ENCODE measurements around the gene MCM7.

MCM7 gene

DNA sequence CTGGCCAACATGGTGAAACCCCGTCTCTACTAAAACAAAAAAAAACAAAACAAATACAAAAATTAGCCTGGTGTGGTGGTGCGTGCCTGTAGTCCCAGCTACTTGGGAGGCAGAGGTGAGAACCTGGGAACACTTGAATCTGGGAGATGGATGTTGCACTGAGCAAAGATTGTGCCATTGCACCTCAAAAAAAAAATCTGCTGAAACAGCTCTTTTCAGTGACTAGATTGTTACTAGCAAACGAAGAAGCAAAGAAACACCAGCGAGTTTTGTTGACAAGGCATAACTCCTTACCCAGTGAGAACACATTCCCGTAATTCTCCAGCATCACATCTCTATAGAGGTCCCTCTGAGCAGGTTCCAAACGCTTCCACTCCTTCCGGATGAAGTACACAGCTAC lies 26.4 kb downstream of the MCM7 start:
- H3K27me3 ChIP-seq (ENCODE audit: low read length), result no peaks in the 10 kb centered on the region
- no peak overlapping the region for H3K4me2 ChIP-seq (ENCODE audit: low read depth, low read length, poor library complexity, severe bottlenecking)
- H3K36me3 ChIP-seq (ENCODE audit: low read length), result peaks cover 38% of the 10 kb centered on the region
- TF ChIP-seq EZH2phosphoT487 (conservative IDR thresholded peaks at IDR 0.05; ENCODE audit: low read length), result no peak
- TF ChIP-seq, protein P1, sequence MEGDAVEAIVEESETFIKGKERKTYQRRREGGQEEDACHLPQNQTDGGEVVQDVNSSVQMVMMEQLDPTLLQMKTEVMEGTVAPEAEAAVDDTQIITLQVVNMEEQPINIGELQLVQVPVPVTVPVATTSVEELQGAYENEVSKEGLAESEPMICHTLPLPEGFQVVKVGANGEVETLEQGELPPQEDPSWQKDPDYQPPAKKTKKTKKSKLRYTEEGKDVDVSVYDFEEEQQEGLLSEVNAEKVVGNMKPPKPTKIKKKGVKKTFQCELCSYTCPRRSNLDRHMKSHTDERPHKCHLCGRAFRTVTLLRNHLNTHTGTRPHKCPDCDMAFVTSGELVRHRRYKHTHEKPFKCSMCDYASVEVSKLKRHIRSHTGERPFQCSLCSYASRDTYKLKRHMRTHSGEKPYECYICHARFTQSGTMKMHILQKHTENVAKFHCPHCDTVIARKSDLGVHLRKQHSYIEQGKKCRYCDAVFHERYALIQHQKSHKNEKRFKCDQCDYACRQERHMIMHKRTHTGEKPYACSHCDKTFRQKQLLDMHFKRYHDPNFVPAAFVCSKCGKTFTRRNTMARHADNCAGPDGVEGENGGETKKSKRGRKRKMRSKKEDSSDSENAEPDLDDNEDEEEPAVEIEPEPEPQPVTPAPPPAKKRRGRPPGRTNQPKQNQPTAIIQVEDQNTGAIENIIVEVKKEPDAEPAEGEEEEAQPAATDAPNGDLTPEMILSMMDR (IDR thresholded peaks at IDR 0.05; ENCODE audit: insufficient read depth, low read length, poor library complexity, severe bottlenecking), result no peak
- H3K9me3 ChIP-seq (ENCODE audit: insufficient read depth, low read length), result peaks cover 23% of the 10 kb centered on the region
- no peaks in the 10 kb centered on the region for H3K9me2 ChIP-seq (replicated peaks; ENCODE audit: insufficient read depth, low read length)
- no peak overlapping the region for H3K9ac ChIP-seq (ENCODE audit: low read length)
- H4K20me1 ChIP-seq (ENCODE audit: low read depth, low read length), result no peaks in the 10 kb centered on the region
- H3K79me2 ChIP-seq (ENCODE audit: insufficient read depth, low read length), result peaks cover 13% of the 10 kb centered on the region
- no peak overlapping the region for H3K27ac ChIP-seq (ENCODE audit: low read depth, low read length)
- H2AFZ ChIP-seq (ENCODE audit: low read depth, low read length, severe bottlenecking), result no peak overlapping the region
- H3F3A ChIP-seq (ENCODE audit: insufficient read depth), result no peaks in the 10 kb centered on the region
- H3K4me3 ChIP-seq (ENCODE audit: insufficient read depth, low read length, poor library complexity, severe bottlenecking), result no peak overlapping the region

DNA sequence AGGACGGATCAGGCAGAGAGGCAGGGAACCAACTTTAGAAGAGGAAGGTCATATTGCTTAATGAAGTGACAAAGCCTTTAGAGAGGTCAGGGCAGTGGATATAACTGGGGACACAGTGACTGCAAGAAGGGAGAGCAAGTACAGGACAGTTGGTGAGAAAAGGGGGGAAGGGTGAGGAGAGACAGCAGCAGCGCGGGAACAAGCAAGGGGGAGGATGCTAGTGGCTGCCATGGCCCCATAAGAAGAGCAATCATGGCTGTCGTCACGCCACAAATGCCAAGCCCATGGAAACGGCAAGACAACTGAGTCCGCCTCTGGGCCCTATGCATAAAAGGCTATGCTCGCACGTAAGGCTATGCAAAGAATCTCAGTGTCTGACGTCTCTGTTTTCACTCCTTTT lies 28.7 kb downstream of the MCM7 start:
- Histone ChIP-seq H3K36me3 (ENCODE audit: low read length) (peaks cover 38% of the 10 kb centered on the region), H2AFZ (ENCODE audit: low read depth, low read length, severe bottlenecking) (no peak overlapping the region), H3K4me3 (ENCODE audit: insufficient read depth, low read length, poor library complexity, severe bottlenecking) (no peak overlapping the region), H3K27ac (ENCODE audit: low read depth, low read length) (no peak overlapping the region), H3K9me2 (replicated peaks; ENCODE audit: insufficient read depth, low read length) (no peaks in the 10 kb centered on the region), H3F3A (ENCODE audit: insufficient read depth) (no peaks in the 10 kb centered on the region), H3K9ac (ENCODE audit: low read length) (no peak overlapping the region), H3K4me2 (ENCODE audit: low read depth, low read length, poor library complexity, severe bottlenecking) (no peak overlapping the region), H3K27me3 (ENCODE audit: low read length) (no peaks in the 10 kb centered on the region), H3K79me2 (ENCODE audit: insufficient read depth, low read length) (no peaks in the 10 kb centered on the region; the same call in 1 of the 2 replicates), H3K9me3 (ENCODE audit: insufficient read depth, low read length) (peaks cover 23% of the 10 kb centered on the region), H4K20me1 (ENCODE audit: low read depth, low read length) (no peaks in the 10 kb centered on the region)
- TF ChIP-seq, protein P1 (IDR thresholded peaks at IDR 0.05; ENCODE audit: insufficient read depth, low read length, poor library complexity, severe bottlenecking), result no peak
- TF ChIP-seq EZH2phosphoT487 (conservative IDR thresholded peaks at IDR 0.05; ENCODE audit: low read length), result no peak

DNA sequence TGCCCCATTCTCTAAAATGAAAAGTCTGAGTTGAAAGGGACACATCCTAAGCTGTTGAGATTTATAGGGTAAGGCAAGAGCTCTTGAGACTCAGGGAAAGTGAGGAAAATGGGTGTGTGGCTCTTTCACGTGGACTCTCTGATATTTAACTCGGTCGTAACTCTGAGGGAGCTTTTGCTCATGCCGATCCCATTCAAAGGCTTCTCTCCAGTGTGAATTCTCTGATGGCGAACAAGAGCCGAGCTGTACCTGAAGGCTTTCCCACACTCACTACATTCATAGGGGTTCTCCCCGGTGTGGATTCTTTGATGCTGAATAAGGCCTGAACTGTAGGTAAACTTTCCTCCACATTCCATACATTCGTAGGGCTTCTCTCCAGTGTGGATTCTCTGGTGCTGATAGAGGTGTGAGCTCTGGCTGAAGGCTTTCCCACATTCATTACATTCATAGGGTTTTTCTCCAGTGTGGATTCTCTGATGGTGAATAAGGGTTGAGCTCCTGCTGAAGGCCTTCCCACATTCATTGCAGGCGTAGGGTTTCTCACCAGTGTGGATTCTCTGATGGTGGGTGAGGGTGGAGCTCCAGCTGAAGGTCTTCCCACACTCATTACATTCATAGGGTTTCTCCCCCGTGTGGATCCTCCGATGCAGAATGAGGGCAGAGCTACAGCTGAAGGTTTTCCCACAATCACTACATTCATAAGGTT lies 30.0 kb downstream of the MCM7 start:
- H3K4me2 ChIP-seq (ENCODE audit: low read depth, low read length, poor library complexity, severe bottlenecking), result no peak overlapping the region
- no peaks in the 10 kb centered on the region for H4K20me1 ChIP-seq (ENCODE audit: low read depth, low read length)
- no peak overlapping the region for H2AFZ ChIP-seq (ENCODE audit: low read depth, low read length, severe bottlenecking)
- H3K4me3 ChIP-seq (ENCODE audit: insufficient read depth, low read length, poor library complexity, severe bottlenecking), result no peak overlapping the region
- no peaks in the 10 kb centered on the region for H3K27me3 ChIP-seq (ENCODE audit: low read length)
- no peaks in the 10 kb centered on the region for H3K79me2 ChIP-seq (ENCODE audit: insufficient read depth, low read length)
- TF ChIP-seq, protein P1 (IDR thresholded peaks at IDR 0.05; ENCODE audit: insufficient read depth, low read length, poor library complexity, severe bottlenecking), result no peak
- no peak for TF ChIP-seq EZH2phosphoT487 (conservative IDR thresholded peaks at IDR 0.05; ENCODE audit: low read length)
- no peaks in the 10 kb centered on the region for H3K9me2 ChIP-seq (replicated peaks; ENCODE audit: insufficient read depth, low read length)
- no peak overlapping the region for H3K9ac ChIP-seq (ENCODE audit: low read length)
- no peak overlapping the region for H3K27ac ChIP-seq (ENCODE audit: low read depth, low read length)
- peaks cover 38% of the 10 kb centered on the region for H3K36me3 ChIP-seq (ENCODE audit: low read length)
- peaks cover 23% of the 10 kb centered on the region for H3K9me3 ChIP-seq (ENCODE audit: insufficient read depth, low read length)
- no peaks in the 10 kb centered on the region for H3F3A ChIP-seq (ENCODE audit: insufficient read depth)

All from SU-DHL-6 (cell line).